ENCODE data around the gene RMND5B. TPM values are rescaled to one million over a fixed set of nuclear protein-coding genes. Genes with fewer than 3 reads are reported as not detected.

The RMND5B gene
- polyA plus RNA-seq, 1 experiment: 39.6 TPM

- POLR2A ChIA-PET: no interaction called here
- CTCF ChIA-PET: interaction anchor here (11.4 kb wide), 1 partner anchor 84 kb away, joined by 80 read pairs; no protein-coding TSS in a partner anchor
- no peak for DNase-seq (ENCODE audit: low read depth)
- Histone ChIP-seq H3K4me3 (ENCODE audit: low read depth, low read length) (no peak overlapping the region), H3K36me3 (ENCODE audit: control insufficient read depth, insufficient read depth, low read length) (no peaks in the 10 kb centered on the region), H3K27me3 (ENCODE audit: control insufficient read depth, insufficient read depth, low read length) (peaks cover 14% of the 10 kb centered on the region)
- no peak for TF ChIP-seq CTCF (IDR thresholded peaks at IDR 0.05; ENCODE audit: insufficient read depth, low read depth, low read length)
These were observed 29.4 kb downstream of the RMND5B start for GRCh38 chr5:178160176-178160575.

GRCh38 chr5:178162481-178162880 lies 31.7 kb downstream of the RMND5B start:
- no peak for DNase-seq (ENCODE audit: low read depth)
- CTCF ChIA-PET: interaction anchor here (1.1 to 11.4 kb wide), 2 partner anchors 9 to 87 kb away, joined by 5 to 80 read pairs; partner anchors contain the start of gene NHP2
- TF ChIP-seq CTCF (IDR thresholded peaks at IDR 0.05; ENCODE audit: insufficient read depth, low read depth, low read length): no peak
- POLR2A ChIA-PET: no interaction called here
- H3K27me3 ChIP-seq (ENCODE audit: control insufficient read depth, insufficient read depth, low read length): peaks cover 22% of the 10 kb centered on the region
- no peaks in the 10 kb centered on the region for H3K36me3 ChIP-seq (ENCODE audit: control insufficient read depth, insufficient read depth, low read length)
- no peak overlapping the region for H3K4me3 ChIP-seq (ENCODE audit: low read depth, low read length)

GRCh38 chr5:178163772-178164735 lies 33.2 kb downstream of the RMND5B start:
- no peak overlapping the region for H3K4me3 ChIP-seq (ENCODE audit: low read depth, low read length)
- no peak for DNase-seq (ENCODE audit: low read depth)
- H3K27me3 ChIP-seq (ENCODE audit: control insufficient read depth, insufficient read depth, low read length): peaks cover 22% of the 10 kb centered on the region
- TF ChIP-seq CTCF (IDR thresholded peaks at IDR 0.05; ENCODE audit: insufficient read depth, low read depth, low read length): peak; percentile 99
- CTCF ChIA-PET: interaction anchor here (0.7 to 1.3 kb wide), 8 partner anchors 9 to 92 kb away, joined by 3 to 9 read pairs (median 4); partner anchors contain the start of gene NHP2
- POLR2A ChIA-PET: no interaction called here
- no peaks in the 10 kb centered on the region for H3K36me3 ChIP-seq (ENCODE audit: control insufficient read depth, insufficient read depth, low read length)

GRCh38 chr5:178165581-178165980 lies 34.8 kb downstream of the RMND5B start:
- TF ChIP-seq CTCF (IDR thresholded peaks at IDR 0.05; ENCODE audit: insufficient read depth, low read depth, low read length): no peak
- POLR2A ChIA-PET: no interaction called here
- no peak overlapping the region for H3K4me3 ChIP-seq (ENCODE audit: low read depth, low read length)
- CTCF ChIA-PET: interaction anchor here (1.5 to 5.7 kb wide), 2 partner anchors 15 to 89 kb away, joined by 3 to 52 read pairs; no protein-coding TSS in a partner anchor
- no peak for DNase-seq (ENCODE audit: low read depth)
- no peaks in the 10 kb centered on the region for H3K36me3 ChIP-seq (ENCODE audit: control insufficient read depth, insufficient read depth, low read length)
- peaks cover 24% of the 10 kb centered on the region for H3K27me3 ChIP-seq (ENCODE audit: control insufficient read depth, insufficient read depth, low read length)

GRCh38 chr5:178170455-178170854 lies 39.6 kb downstream of the RMND5B start:
- ChIA-PET POLR2A (no interaction called here), CTCF (interaction anchor here (5.7 kb wide), 1 partner anchor 94 kb away, joined by 52 read pairs; no protein-coding TSS in a partner anchor)
- DNase-seq (ENCODE audit: low read depth): no peak
- no peak for TF ChIP-seq CTCF (IDR thresholded peaks at IDR 0.05; ENCODE audit: insufficient read depth, low read depth, low read length)
- Histone ChIP-seq H3K4me3 (ENCODE audit: low read depth, low read length) (no peak overlapping the region), H3K27me3 (ENCODE audit: control insufficient read depth, insufficient read depth, low read length) (peaks cover 7% of the 10 kb centered on the region), H3K36me3 (ENCODE audit: control insufficient read depth, insufficient read depth, low read length) (no peaks in the 10 kb centered on the region)

All from BJ (cell line).